ENCODE measurements around the gene CCDC171. TPM values are rescaled to one million over a fixed set of nuclear protein-coding genes. Genes with fewer than 3 reads are reported as not detected.

CCDC171 gene
- total RNA-seq, 1 experiment from 2014 or later, result 2.6 TPM

DNA sequence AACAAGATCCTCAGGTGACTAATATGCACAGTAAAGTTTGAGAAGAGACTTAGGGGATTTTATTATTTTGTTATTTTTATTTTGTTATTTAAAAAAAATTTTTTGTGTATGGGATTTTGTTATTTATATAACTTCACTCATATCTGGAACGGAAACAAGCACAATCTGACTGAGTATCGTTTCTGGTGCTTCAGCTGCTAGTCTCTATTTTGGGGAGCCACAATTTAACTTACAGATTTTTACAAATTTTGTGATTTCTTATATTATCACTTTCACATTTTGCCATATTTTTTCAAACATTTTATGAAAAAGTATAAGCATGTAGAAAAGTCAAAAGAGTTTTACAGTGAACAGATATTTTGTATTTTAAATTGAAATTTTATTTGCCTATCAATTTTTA is 208.7 kb downstream of the CCDC171 start:
- H3K4me3 ChIP-seq (replicated peaks in 1 of 2; ENCODE audit: low read depth in 1 of 2, low read length in 2 of 2), result no peak overlapping the region
- H3K79me2 ChIP-seq (ENCODE audit: insufficient read depth, low read length), result no peaks in the 10 kb centered on the region
- H3K27ac ChIP-seq (ENCODE audit: low read depth, low read length), result no peak overlapping the region
- POLR2A ChIA-PET, result no interaction called here
- TF ChIP-seq RAD21 (IDR thresholded peaks at IDR 0.05; ENCODE audit: low read depth), result no peak
- no peak for TF ChIP-seq ZFX (IDR thresholded peaks at IDR 0.05)
- no peak for TF ChIP-seq ZBTB33 (IDR thresholded peaks at IDR 0.05; ENCODE audit: extremely low read depth, insufficient replicate concordance, low read length)
- TF ChIP-seq, protein P1, sequence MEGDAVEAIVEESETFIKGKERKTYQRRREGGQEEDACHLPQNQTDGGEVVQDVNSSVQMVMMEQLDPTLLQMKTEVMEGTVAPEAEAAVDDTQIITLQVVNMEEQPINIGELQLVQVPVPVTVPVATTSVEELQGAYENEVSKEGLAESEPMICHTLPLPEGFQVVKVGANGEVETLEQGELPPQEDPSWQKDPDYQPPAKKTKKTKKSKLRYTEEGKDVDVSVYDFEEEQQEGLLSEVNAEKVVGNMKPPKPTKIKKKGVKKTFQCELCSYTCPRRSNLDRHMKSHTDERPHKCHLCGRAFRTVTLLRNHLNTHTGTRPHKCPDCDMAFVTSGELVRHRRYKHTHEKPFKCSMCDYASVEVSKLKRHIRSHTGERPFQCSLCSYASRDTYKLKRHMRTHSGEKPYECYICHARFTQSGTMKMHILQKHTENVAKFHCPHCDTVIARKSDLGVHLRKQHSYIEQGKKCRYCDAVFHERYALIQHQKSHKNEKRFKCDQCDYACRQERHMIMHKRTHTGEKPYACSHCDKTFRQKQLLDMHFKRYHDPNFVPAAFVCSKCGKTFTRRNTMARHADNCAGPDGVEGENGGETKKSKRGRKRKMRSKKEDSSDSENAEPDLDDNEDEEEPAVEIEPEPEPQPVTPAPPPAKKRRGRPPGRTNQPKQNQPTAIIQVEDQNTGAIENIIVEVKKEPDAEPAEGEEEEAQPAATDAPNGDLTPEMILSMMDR (IDR thresholded peaks at IDR 0.05 in 2 of 3, conservative IDR thresholded peaks at IDR 0.05 in 1 of 3; ENCODE audit: borderline replicate concordance in 1 of 3, insufficient read depth in 1 of 3, low read depth in 2 of 3, low read length in 2 of 3), result no peak
- no peak for TF ChIP-seq TCF7L2 (IDR thresholded peaks at IDR 0.05; ENCODE audit: borderline replicate concordance, extremely low read depth, insufficient read depth, insufficient read length)
- TF ChIP-seq YY1 (IDR thresholded peaks at IDR 0.05; ENCODE audit: extremely low read depth, insufficient replicate concordance, low read depth, low read length), result no peak
- TF ChIP-seq MAX (IDR thresholded peaks at IDR 0.05), result no peak
- TF ChIP-seq EZH2phosphoT487 (IDR thresholded peaks at IDR 0.05; ENCODE audit: borderline replicate concordance), result no peak
- TF ChIP-seq JUND (IDR thresholded peaks at IDR 0.05), result no peak
- no peak for TF ChIP-seq SIN3A (IDR thresholded peaks at IDR 0.05; ENCODE audit: low read depth)
- no peak for TF ChIP-seq REST (IDR thresholded peaks at IDR 0.05; ENCODE audit: low read depth)
- TF ChIP-seq, protein P2, sequence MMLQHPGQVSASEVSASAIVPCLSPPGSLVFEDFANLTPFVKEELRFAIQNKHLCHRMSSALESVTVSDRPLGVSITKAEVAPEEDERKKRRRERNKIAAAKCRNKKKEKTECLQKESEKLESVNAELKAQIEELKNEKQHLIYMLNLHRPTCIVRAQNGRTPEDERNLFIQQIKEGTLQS (IDR thresholded peaks at IDR 0.05), result no peak
- TF ChIP-seq ELF1 (IDR thresholded peaks at IDR 0.05; ENCODE audit: borderline replicate concordance, low read depth), result no peak
- TF ChIP-seq ZNF274 (IDR thresholded peaks at IDR 0.05; ENCODE audit: low read depth, low read length), result no peak
- no peak for TF ChIP-seq CEBPB (IDR thresholded peaks at IDR 0.05; ENCODE audit: low read depth)
- no peak for TF ChIP-seq SRF (IDR thresholded peaks at IDR 0.05; ENCODE audit: low read depth)
- no peak for TF ChIP-seq EGR1 (IDR thresholded peaks at IDR 0.05; ENCODE audit: low read depth)
- no peak for TF ChIP-seq SP1 (IDR thresholded peaks at IDR 0.05; ENCODE audit: low read depth)
- no peak for ATAC-seq
- no peaks in the 10 kb centered on the region for H3K36me3 ChIP-seq (ENCODE audit: control insufficient read depth in 1 of 2, insufficient read depth in 2 of 2, low read length in 2 of 2)
- CTCF ChIA-PET, result no interaction called here
- BruUV-seq (replicated peaks), result no TSS peak
- no peaks in the 10 kb centered on the region for H3K9me3 ChIP-seq (ENCODE audit: control insufficient read depth in 1 of 2, insufficient read depth in 1 of 2, low read depth in 1 of 2, low read length in 2 of 2)
- H3K4me2 ChIP-seq (ENCODE audit: low read length), result no peak overlapping the region
- intact Hi-C loops (cut with micrococcal nuclease), result no loop called here
- no peak for DNase-seq (ENCODE audit: low read depth, low spot score)
- RAD21 ChIA-PET (ENCODE audit: low non-redundant PET in 1 of 2, low total read pairs in 2 of 2, uncharacterized antibody in 2 of 2, unreplicated experiment in 2 of 2), result no interaction called here
- no peak overlapping the region for H2AFZ ChIP-seq (ENCODE audit: low read depth, low read length, poor library complexity, severe bottlenecking)
- no peaks in the 10 kb centered on the region for H3K4me1 ChIP-seq (ENCODE audit: control insufficient read depth in 1 of 2, insufficient read depth in 2 of 2, low read length in 2 of 2)
- no peaks in the 10 kb centered on the region for H3K9me2 ChIP-seq (ENCODE audit: insufficient read depth)
- H3K27me3 ChIP-seq (ENCODE audit: insufficient read depth, low read length), result no peaks in the 10 kb centered on the region
- H4K20me1 ChIP-seq (ENCODE audit: insufficient read depth), result no peaks in the 10 kb centered on the region
- no peak overlapping the region for H3K9ac ChIP-seq (ENCODE audit: low read length)
